Activated CD4-positive, alpha-beta T cell treated with anti-CD3 and anti-CD28 coated beads, Interleukin-2, amount 50 U/mL, for 48 hours (primary cell): ENCODE measurements around the gene SLFNL1.

Source experiments
- DNase-seq, 2 experiments: peaks; one replicate each; pipeline ENCODE4 v3.0.0-alpha.2; 2020

The SLFNL1 gene

DNA sequence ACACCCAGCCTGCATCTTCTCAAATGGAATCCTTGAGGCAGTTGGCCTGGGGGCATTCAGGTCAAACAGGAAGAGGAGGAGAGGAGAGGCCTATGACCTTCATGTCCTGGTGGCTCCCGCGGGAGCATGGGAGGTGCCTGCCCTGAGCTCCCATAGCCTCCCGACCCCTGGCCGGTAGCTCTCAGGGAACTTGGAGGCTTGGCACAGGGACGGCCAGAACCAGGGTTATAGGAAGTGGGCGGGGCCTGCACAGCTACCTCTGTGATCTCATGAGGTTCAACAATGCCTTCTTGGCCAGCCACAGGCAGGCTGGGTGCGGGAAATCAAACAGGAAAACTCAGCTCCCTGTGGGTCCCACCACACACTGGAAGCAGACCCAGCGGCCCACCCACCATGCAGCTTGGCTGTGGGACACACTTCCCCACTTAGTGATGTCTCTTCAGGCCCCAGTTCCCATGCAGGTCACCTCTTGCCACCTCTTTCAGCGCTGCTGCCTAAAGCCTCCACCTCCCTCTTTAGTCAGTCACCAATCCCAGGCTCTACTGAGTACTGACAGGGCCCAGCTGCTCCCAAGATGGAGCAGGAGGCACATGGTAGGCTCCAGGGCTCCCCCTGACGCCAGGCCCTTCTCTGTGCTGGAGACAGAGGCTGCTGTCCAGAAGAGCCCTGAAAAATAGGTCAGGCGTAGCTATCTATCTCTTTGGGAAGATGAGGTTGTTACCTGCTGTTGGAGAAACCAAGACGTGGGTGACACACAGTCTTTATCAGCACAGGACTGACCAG lies at the start of gene SLFNL1:
TSS of gene SLFNL1 (minus strand) at position 200 of the 783 bp plus-strand sequence. CDS start 1,065 bp downstream, outside the sequence.
- DNase-seq: no peak

DNA sequence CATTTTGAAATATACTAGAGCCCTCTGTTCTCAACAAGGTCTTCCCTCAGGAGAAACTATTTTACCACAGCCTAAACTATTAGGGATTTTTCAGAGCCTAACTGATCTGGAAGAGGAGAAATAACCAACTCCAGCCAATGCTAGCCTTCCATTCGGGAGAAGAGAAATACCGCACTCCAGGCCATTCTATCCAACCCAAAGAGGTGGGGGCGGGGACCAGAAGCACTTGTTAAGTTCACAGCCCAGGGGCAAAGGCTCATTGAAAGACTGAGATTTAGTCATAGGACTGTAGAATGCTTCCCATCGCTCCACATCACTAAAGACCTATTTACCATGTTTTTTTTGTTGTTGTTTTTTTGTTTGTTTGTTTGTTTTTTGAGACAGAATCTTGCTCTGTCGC lies 35.4 kb upstream of the SLFNL1 start:
- DNase-seq: no peak

DNA sequence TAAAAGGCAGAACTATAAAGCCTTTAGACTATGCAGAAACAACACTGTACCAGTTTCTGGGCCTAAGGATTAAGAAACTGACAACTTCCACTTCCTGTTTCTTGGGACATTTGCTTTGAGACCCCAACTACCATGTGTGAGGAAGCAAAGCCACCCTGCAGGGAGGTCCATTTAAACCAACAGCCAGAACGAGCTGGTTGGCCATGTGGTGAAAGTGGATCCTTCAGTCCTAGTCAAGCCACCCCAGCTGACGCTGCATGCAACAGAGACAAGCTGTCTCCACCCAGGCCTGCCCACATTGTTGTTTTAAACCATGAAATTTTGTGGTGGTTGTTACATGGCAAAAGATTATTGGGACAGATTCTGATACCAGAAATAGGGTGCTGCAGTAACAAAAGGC lies 31.8 kb upstream of the SLFNL1 start:
- DNase-seq: no peak

DNA sequence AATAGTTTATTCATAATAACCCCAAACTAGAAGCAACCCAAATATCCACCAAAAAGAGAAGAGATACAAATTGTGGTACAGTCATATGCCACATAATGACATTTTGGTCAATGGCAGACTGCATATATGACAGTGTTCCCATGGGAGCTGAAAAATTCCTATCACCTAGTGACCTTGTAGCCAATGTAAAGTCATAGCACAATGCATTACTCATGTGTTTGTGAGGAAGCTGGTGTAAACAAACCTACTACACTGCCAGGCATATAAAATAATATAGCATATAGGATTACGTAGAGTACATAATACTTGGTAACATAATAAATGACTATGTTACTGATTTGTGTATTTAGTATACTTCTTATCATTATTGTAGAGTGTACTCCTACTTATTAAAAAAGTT lies 29.5 kb upstream of the SLFNL1 start:
- DNase-seq: no peak

DNA sequence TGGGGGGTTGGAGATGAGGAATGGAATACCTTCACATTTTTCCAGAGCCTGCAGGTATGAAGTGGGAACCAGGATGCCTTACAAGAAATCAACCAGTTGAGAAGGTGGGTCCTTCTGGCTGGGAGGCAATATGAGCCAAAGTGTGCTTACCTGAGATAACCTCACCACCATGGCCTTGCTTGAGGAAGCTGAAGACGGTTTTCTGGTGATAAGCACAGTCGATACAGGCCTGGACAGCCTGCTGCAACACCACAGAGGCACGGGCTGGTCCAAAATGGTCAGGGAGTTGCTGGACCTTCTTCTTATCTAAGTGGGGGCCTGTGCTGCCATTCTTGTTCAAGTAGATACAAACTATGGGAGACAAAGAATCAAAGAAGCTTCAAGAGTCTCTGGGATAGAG lies 27.0 kb upstream of the SLFNL1 start:
- no peak for DNase-seq

DNA sequence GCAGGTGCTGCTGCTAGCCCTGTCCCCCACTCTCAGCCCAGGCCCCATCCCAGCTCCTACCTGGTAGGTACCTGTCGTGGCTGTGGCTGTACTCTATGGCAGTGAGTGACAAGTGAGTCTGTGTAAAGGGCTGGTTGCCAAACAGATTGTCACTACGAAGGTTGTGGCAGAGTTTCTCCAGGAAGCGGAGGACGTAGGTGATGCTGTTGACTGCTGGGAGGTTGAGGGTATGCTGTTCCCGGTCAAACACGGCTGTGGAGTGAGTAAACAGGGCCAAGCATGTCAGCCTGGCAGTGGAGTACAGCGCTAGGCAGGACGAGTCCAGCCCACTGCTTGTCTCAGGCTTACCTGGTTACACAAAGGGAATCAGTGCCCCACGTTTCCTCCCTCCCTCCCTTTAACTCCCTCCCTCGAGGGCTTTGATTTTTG lies 24.8 kb upstream of the SLFNL1 start:
- no peak for DNase-seq

DNA sequence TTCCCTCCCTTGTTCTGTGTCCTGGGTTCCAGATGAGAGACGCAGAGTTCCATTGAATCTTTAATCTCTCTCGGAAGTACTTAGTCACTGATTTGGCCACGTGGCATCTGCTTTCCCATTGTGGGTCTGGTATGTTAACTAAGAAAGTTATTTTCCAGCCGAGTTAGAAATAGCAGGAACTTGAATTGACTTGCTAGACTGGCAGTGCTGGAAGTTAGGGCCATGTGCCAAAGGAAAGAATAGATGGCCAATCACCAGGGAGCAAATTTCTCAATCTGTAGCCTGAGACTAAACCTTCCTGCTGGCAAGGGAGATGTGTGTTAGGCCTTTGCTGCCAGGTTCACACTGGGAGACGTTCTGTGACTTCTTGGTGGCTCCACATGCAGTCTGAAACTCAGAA lies 24.2 kb upstream of the SLFNL1 start:
- DNase-seq: no peak

DNA sequence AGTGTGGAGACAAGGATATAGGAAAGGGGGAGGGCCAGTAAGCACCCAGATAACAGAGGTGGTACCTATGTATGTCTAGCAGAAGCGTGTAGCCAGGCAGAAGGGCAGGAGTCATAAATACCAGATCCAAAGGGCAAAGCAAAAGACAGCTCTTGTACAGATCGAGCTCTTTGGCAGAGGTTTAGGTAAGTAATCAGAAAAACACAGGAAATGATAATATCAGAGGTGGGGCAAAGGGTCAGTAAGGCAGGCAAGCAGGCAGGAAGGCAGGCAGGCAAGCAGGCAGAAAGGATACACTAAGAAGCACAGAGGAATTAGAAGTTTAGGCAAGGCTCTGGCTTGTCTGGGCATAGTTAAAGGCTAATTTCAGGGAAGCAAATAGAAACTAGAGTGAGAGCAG lies 22.7 kb upstream of the SLFNL1 start:
- no peak for DNase-seq

DNA sequence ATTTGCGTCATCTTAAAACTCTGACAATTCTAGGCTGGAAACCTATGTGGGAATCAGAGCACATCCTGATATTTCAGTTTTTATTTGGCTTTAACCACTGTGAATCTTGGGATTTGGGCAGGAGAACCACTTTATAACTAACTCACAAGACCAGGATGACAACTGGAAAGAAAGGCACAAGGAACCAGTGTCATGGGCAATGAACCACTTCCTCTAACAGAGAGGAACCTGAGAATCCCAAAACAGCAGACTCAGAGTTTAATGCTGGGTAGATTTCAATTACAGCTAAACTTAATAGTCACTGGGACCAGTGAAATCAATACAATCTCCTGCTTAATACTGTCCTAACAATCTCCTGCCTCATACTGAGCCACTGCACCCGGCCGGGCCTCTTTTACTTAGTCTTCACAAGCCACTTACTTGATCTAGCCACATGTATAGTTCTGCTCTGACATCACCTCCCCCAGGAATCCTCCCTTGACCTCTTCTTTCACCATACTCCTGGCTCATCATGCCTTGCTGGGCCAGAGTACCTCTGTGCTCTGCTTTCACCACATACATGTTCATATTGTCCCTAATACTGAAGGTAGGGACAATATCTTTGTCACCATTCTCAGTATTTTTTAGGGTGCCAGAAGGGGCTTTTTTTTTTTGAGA lies 20.2 kb upstream of the SLFNL1 start:
- DNase-seq: no peak

DNA sequence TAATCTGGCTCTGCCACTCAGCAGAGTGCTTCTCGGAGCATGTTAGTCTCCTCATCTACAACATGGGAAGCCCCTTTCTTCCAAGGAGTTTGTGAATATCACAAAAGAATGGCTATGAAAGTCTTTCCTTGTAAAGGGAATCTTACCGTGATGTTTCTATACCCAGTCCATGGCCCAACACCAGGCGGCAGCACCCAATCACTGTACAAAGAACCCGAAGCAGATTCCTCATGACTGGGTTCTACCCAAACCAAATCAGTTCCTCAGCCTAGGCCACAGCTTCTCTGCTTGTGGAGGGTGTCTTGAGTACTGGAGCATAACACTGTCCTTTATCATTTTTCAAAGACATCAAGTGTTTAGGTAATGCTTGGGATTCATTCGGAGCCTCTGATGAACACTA lies 16.6 kb upstream of the SLFNL1 start:
- no peak for DNase-seq

DNA sequence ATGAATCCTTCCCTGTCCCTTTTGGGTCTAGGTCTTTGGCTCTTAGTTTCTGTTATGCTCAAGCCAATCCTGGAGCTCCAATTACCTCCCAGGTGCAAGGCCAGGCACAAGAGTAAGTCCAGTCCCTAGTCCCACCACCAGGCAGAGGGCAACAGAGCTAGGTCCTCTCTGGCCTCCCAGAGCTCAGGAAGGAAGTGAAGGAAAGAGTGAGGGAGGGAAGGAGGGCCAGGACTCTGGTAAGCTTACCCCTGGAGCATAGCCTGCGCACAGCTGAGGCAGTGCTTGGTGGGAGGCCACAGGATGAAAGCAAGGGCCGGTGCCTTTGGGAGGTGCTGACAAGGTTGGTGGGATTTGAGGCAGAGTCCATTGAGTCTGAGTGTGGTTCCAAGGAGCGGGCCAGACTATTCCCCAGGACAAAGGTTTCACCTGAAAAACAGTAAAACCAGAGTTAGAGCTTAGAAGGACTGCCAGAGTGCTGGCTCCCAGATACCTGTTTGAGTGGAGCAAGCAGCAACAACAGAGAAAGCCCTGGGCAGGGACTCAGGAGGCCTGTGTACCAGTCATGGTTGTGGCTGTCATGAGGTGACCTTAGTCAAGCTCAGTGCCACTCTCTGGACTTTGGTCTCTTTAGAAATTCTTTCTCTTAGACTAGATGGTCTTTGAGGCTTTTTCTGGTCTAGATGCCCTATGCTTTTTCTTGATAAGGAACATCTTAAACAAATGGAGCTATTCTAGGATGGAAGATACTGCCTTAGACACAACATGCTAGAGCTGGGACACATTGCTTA lies 15.8 kb upstream of the SLFNL1 start:
- no peak for DNase-seq

DNA sequence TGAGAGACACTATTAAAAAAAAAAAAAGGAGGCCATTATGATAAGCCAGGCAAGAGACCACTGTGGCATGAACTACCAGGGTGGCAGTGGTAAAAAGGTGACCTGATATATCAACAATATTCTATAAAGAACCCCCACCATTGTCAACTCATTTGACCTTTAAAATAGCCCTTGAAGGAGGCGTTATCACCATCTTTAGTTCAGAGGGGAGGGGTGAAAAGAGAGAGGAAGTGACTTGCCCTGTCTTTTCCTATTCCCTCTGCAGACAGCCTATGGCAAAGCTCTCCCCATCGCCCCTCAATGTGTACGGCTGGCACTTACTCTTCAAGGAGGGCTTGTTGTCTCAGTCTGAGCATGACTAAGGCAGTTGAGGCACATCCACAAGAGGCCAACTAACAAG lies 11.7 kb upstream of the SLFNL1 start:
- no peak for DNase-seq

DNA sequence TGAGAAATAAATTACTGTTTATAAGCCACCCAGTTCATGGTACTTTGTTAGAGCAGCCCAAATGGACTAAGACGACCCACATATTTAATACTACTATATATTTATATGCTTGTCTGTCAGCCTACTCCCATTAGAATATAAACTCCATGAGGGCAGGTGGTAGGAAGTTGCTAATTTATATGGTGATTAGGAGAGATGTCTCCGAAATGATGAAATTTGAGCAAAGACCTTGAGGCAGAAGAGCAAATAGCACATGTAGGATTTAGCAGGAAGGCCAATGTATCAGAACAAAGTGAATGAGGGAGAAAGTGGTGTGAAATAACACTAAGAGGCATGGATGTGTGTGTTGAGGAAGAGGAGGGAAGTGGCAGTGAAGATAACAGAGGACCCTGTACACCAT lies 10.6 kb upstream of the SLFNL1 start:
- no peak for DNase-seq

DNA sequence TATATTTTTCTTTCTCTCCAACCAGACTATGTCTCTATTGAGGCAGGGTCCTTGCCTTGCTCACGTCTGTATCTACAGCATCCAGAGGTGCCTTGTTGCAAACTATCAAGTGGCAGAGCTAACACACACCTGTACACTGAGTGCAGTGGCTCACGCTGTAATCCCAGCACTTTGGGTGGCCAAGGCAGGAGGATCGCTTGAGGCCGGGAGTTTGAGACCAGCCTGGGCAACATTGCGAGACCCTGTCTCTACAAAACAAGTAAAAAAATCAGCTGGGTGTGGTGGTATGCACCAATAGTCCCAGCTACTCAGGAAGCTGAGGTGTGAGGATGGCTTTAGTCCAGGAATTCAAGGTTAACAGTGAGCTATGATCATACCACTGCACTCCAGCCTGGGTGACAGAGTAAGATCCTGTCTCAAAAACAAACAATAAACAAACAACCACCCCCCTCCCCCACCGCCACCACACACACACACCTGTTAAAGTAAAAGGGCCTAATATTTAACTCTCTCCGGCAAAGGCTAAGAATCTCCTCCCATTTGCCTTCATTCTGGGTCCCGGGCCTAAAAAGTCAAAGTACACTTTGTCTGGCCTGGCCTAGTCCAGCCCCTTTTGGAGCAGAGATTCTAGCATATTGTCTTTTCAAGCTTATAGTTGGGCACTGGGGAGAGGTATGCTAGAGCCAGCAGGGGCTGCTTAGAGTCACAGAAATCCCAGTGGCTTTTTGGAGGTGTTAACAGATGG lies 9.5 kb upstream of the SLFNL1 start:
- no peak for DNase-seq

DNA sequence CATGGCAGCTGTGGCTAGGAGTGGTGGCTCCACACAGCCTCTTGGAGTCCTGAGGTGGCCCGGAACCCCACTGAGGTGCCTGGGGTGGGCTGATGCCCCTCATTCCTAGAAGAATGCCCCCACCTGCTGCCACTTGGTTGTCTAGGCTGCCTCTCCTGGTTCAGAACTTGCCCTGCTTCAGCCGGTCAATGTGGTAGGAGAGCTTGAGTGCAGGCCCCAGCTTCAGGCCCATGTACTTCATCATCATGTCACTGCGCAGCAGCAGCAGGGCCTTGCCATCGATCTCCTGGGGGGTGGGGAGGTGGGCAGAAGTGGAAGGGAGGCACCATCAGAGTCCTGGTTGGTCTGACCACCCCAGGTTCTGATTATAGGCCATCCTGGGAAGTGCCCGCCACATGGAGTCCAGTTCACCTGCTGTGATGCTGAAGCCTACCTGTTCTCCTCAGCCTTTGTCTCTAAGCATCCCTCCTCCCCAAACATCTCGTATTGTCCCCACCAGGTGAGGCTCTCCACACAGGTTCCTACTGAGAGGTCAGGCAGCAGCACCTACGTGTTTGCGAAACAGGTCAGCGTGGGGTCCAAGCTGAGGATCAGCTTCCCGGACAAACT lies 6.6 kb upstream of the SLFNL1 start:
- DNase-seq: no peak

DNA sequence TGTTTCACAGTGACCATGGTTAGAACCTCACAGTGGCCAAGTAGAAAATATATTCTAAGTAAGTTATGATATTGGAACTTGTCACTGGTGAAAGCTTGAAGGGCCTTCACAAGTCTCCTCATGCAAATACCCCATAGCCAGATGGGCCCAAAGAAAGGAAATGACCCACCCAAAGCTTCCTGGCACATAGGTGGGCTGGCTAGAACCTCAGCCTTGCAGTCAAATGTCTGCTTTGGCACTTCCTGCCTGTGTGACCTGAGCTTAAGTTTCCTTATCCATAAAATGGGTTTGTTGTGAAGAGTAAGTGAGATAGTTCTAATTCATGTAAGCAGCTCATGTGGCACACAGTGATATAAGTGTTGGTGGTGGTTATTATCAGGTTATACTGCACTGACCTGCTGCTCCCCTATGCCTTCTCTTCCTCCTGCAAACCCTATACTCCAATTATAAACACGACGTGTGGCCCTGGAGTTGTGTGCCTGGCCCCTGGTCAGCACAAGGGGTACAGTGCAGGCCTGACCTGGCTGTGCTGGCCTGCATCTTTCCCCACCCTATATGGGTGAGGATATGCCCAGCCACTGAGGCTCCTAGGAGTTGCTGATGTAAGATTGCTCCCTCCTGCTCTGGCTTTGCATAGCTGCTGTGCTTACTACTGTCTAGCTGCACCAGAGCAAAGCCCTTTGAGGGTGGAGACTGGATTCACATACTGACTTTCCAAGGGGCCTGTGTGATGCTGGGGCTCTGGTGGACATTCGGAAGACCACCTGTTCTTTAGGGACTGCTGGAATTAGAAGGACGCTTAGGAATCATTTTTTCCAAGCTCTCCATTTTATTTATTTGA lies 4.7 kb upstream of the SLFNL1 start:
- DNase-seq: no peak

DNA sequence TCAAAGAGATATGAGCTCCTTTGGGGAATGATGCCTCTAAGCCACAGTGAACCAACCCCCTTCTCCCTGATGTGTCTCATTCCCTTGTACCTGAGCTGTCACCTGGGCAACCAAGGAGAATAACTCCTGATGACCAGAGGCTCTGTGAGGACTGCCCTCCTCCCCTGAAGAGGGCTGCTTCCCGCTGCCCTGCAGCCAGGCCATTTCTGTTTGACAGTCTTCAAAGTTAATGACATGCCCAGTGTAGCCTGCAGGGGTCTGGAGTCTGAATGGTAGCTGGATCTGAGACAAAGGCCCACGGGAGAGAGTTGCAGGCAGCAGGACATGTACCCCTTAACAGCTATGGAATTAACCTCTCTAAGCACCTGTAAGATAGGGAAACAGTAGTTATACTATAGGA lies 3.4 kb upstream of the SLFNL1 start:
- DNase-seq: no peak

DNA sequence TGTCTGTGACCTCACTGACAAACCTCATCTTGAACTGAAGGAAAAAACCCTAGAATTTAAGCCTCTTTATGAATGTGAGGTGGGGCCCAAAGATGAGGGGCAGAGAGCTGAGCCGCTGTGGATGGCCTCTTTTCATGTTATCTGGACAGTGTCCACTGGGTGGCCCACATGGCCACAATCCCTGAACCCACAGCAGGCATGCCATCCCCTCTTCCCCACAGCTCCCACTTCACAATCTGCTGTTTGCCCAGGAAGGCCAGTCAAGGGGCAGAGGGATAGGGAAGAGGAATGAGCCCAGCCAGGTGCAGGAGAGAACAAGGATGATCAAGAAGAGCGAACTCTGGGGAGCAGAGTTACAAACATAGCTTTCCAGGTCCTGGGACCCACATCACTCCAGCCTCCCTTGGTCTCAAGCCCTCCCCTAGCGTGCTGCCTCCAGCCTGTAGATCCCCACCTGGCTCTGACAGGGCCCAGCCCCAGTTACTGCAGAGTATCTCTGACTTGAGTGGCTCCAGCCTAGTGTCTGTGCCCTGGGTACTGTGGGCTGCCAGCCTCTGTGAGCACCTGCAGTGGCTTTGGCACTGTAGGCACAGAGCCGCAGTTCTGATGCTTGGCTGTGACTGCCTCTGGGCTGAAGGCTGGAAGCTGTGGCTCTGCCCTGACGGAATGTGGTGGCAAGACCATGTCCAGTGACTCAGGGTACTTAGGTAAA lies 1.9 kb upstream of the SLFNL1 start:
- no peak for DNase-seq

DNA sequence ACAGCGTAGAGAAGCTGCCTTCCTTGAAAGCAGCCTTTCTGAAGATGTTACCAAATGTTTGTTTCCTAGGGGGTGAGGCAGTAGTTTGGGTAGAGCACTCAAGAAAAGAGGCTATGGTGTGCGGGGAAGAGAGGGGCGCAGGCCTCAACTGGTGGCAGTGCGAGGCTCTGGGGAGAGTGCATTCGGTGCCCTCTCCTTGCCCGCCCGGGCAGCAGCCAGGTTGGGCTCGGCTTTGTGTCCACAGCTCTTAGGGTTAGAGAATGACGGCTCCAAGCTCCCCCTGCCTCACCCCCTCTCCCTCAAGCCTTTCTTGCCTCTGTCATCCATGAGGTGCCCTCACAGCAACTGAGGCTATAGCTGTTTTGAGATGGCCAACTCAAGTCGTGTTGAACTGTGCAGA lies 899 bp upstream of the SLFNL1 start:
- DNase-seq: no peak

DNA sequence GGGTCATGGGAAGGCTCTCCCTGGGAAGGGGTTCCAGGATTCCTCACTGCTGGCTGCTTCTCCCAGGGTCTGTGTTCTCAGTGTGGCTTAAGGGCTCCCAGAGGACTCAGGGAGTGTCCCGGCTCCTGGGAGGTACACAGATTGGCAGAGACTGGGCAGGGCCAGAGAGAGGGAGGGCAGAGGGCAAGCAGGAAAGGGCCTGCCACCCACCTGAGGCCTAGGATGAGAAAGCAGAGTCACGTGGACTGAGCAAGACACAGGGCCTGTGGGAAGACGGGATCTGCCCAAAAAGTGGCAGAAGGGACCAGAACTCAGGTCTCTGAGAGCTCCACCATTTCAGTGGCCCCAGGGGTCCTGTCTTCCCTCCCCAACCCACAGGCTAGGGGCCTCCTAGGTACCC lies 871 bp downstream of the SLFNL1 start:
- DNase-seq: no peak

DNA sequence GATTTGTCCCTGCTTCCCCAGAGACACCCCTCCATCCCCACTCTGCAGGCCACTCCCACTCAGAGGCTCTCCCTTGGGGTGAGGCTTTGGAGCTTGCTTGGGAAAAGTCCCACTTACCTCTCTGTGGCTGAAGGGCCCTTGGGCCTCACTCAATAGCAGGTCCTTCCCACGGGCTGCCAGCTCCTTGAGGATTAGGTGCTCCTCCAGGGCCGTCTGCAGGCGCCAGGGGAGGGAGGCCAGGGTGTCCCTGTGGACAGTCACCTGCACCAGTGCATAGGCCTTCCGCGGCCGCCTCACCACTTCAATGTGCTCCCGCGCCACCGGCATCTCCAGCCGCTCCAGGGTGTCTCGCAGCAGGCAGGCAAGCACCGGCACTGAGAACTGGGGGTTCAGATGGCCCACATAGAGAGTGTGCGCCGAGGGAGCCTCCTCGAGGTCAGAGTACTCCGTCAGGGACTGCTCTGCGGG lies 1.4 kb downstream of the SLFNL1 start:
- DNase-seq: no peak
